Mesothelial cell of epicardium (in vitro differentiated cells): ENCODE data around the gene DGKI. TPM values are rescaled to one million over a fixed set of nuclear protein-coding genes. Genes with fewer than 3 reads are reported as not detected.

Experiments used
- DNase-seq, 2 experiments: peaks; one replicate each; pipeline ENCODE4 v3.0.0; 2021; ENCODE audit warnings: low spot score in 2 of 2; ENCODE audit not compliant: unreplicated experiment in 2 of 2
- H3K27ac Mint-ChIP-seq: 2 replicates; pipeline ENCODE4 v1.8.0; 2021; ENCODE audit warnings: mixed read lengths
- H3K27me3 Mint-ChIP-seq: 2 replicates; pipeline ENCODE4 v1.8.0; 2021; ENCODE audit warnings: low read depth, mixed read lengths
- H3K36me3 Mint-ChIP-seq: 2 replicates; pipeline ENCODE4 v1.8.0; 2021; ENCODE audit warnings: mixed read lengths
- H3K4me1 Mint-ChIP-seq: 2 replicates; pipeline ENCODE4 v1.8.0; 2021; ENCODE audit warnings: mixed read lengths
- H3K4me3 Mint-ChIP-seq: 2 replicates; pipeline ENCODE4 v1.8.0; 2021; ENCODE audit warnings: mild to moderate bottlenecking, moderate library complexity, mixed read lengths
- H3K9me3 Mint-ChIP-seq: 2 replicates; pipeline ENCODE4 v1.8.0; 2021; ENCODE audit warnings: mixed read lengths
- CTCF ChIP-seq: fragments of 200-600 bp; sonication (generic); IDR thresholded peaks from one replicate; pipeline ENCODE4 v1.5.0; 2021; ENCODE audit warnings: antibody characterized with exemption; ENCODE audit not compliant: unreplicated experiment
- total RNA-seq: library from RNA; stranded (reverse); gene quantifications from 3 replicates; pipeline ENCODE4 v1.2.1, GENCODE V29; 2021

The DGKI gene
- total RNA-seq, 1 donor from 2014 or later, result 2.0 TPM

DNA sequence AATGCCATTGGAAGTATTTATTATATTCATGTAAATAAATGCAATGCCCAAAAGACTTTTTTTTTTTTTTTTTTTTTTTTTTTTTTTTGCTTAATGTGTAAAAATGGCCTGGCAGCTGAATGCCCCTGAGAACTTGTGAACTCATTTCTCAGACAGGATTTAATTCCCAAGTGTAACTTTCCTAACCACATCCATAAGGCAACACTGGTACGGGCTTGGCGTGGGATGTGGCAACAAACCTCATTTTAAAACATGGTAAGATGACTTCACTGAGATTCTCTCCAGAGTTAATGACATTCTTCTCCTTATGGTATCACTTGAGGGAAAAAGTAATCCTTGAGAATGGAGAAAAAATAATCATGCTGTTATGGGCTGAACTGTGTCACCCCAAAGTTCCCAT lies 150.4 kb downstream of the DGKI start:
- DNase-seq, result no peak
- Mint-ChIP-seq H3K4me3 (no peak overlapping the region), H3K4me1 (no peaks in the 10 kb centered on the region), H3K27me3 (no peaks in the 10 kb centered on the region), H3K9me3 (no peaks in the 10 kb centered on the region), H3K27ac (no peak overlapping the region), H3K36me3 (no peaks in the 10 kb centered on the region)
- no peak for TF ChIP-seq CTCF

DNA sequence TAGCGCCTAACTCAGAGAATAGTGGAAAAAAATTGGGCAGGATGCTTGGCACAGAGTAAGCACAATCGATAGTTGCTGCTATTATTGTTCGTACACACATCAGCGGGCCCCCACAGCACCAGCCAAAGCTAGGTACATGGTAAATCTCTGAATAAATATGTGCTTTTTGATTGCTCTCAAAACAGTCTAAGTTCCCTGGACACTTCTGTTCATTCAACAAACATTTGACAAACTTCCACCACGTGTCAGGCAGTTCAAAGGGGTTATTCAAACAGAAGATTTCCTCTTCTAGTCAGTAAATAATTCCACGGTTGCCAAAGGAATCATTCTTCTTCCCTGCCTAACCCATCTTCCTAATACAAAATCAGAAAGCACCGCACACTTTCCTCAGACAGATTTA lies 150.8 kb downstream of the DGKI start:
- Mint-ChIP-seq H3K36me3 (no peaks in the 10 kb centered on the region), H3K9me3 (no peaks in the 10 kb centered on the region), H3K4me1 (no peaks in the 10 kb centered on the region), H3K4me3 (no peak overlapping the region), H3K27ac (no peak overlapping the region), H3K27me3 (no peaks in the 10 kb centered on the region)
- no peak for DNase-seq
- no peak for TF ChIP-seq CTCF

- no peaks in the 10 kb centered on the region for H3K36me3 Mint-ChIP-seq
- H3K4me3 Mint-ChIP-seq, result no peak overlapping the region
- H3K9me3 Mint-ChIP-seq, result no peaks in the 10 kb centered on the region
- H3K27me3 Mint-ChIP-seq, result no peaks in the 10 kb centered on the region
- no peak for TF ChIP-seq CTCF
- no peak overlapping the region for H3K27ac Mint-ChIP-seq
- no peak for DNase-seq
- no peaks in the 10 kb centered on the region for H3K4me1 Mint-ChIP-seq
Observed at GRCh38 chr7:137695494-137695893, 151.3 kb downstream of the DGKI start.

DNA sequence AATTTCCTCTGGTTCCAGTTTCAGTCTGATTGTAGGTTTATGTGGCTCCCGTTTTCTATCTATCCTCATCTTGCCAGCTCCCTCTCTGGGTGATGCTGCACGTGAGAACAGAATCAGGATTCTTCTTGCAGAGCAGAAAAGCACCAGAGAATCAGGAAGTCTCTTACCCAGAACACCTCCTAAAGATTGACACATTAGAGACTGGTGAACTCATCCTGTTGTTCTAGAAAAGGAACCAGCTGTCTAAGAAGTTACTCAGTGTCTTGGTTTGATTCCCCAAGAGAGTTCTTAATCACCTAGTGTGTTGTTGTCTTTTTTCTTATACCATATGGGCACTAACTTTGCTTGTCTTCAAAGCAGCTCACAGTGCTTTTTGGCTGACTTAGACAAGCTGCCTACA lies 152.4 kb downstream of the DGKI start:
- no peak for TF ChIP-seq CTCF
- Mint-ChIP-seq H3K9me3 (no peaks in the 10 kb centered on the region), H3K27me3 (no peaks in the 10 kb centered on the region), H3K27ac (no peak overlapping the region), H3K4me3 (no peak overlapping the region), H3K36me3 (no peaks in the 10 kb centered on the region), H3K4me1 (no peaks in the 10 kb centered on the region)
- no peak for DNase-seq

DNA sequence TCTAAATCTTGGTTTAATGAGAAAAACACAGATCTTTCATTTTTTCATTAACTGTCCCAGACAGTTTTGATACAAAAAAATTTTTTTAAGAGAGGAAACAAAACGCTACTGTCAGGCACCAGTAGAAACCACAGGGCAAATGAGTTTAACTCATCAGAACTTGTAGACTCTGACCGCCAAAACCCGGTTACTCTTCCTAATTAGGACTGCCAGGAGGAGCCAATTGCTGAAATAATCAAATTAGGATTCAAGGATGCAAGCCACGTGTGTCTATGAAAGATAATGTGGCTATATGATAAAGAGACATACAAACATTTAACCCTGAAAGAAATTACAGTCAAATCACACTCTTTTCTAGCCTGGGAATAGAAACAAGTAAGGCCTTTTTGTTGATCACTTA lies 154.4 kb downstream of the DGKI start:
- no peaks in the 10 kb centered on the region for H3K4me1 Mint-ChIP-seq
- no peak overlapping the region for H3K27ac Mint-ChIP-seq
- no peak for DNase-seq
- no peak for TF ChIP-seq CTCF
- H3K27me3 Mint-ChIP-seq, result no peaks in the 10 kb centered on the region
- H3K4me3 Mint-ChIP-seq, result no peak overlapping the region
- no peaks in the 10 kb centered on the region for H3K36me3 Mint-ChIP-seq
- H3K9me3 Mint-ChIP-seq, result no peaks in the 10 kb centered on the region

DNA sequence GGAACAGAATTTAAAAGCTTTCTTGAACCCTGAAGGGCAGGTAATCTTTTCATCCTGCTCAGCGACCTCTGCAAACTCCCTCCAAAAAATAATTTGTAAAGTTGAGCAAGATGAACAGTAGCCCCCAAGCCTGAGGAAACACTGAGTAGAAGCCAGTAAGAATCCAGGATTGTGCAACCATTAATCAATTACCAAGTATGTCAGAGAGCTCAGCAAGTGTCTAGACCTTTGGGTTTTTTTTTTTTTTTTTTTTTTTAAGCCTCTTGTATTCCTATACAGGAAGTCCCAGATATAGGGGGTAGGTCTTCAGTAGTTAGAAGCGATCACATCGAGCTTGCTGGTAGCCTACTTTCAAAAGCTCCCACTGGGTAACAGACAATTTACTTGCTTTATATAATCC lies 155.2 kb downstream of the DGKI start:
- no peak for TF ChIP-seq CTCF
- no peak overlapping the region for H3K4me3 Mint-ChIP-seq
- H3K4me1 Mint-ChIP-seq, result no peaks in the 10 kb centered on the region
- no peaks in the 10 kb centered on the region for H3K9me3 Mint-ChIP-seq
- DNase-seq, result no peak
- no peaks in the 10 kb centered on the region for H3K27me3 Mint-ChIP-seq
- H3K27ac Mint-ChIP-seq, result no peak overlapping the region
- no peaks in the 10 kb centered on the region for H3K36me3 Mint-ChIP-seq
